ENCODE results near the gene ZDHHC11B. TPM values are rescaled to one million over a fixed set of nuclear protein-coding genes. Genes with fewer than 3 reads are reported as not detected.
"Not testable (repeated sequence)": the region's sequence is repeated elsewhere in the genome, so short reads cannot be mapped to it uniquely, and the experiment has no call there.

ZDHHC11B gene
- total RNA-seq (2022) (0.17 TPM in 1 of 2 replicates, not detected in the other), Bru-seq, nascent RNA (percentile 12 among the genes with signal in this experiment), BruChase-seq, experiment 1, labeled RNA remaining after a 6-hour chase (percentile 21 among the genes with signal in this experiment), BruChase-seq, experiment 2, labeled RNA remaining after a 2-hour chase (percentile 15 among the genes with signal in this experiment)
- long read RNA-seq = 0 reads

- H3K27me3 Mint-ChIP-seq (ENCODE audit: insufficient read depth, unreplicated experiment) = peaks cover 22% of the 10 kb centered on the region
- DNase-seq (ENCODE audit: unreplicated experiment) = peak; percentile 74
- H3K4me1 Mint-ChIP-seq (ENCODE audit: insufficient read depth, unreplicated experiment); H3K27ac Mint-ChIP-seq (ENCODE audit: low read depth, unreplicated experiment); BruUV-seq (replicated peaks); H3K9me3 Mint-ChIP-seq (ENCODE audit: unreplicated experiment); intact Hi-C loops (cut with micrococcal nuclease); CTCF ChIA-PET; H3K36me3 Mint-ChIP-seq (ENCODE audit: insufficient read depth, unreplicated experiment); POLR2A ChIA-PET: not testable (repeated sequence)
- H3K4me3 Mint-ChIP-seq (ENCODE audit: unreplicated experiment) = peak within 1 kb of the TSS; percentile 68
Measured at GRCh38 chr5:784428-785177, at the start of gene ZDHHC11B. ZDHHC11B (minus strand) TSS chr5:784729; CDS start chr5:766919, 17,810 bp downstream.

GRCh38 chr5:834013-834412, 49.5 kb upstream of the ZDHHC11B start:
- DNase-seq (ENCODE audit: unreplicated experiment); H3K9me3 Mint-ChIP-seq (ENCODE audit: unreplicated experiment); H3K36me3 Mint-ChIP-seq (ENCODE audit: insufficient read depth, unreplicated experiment); H3K27me3 Mint-ChIP-seq (ENCODE audit: insufficient read depth, unreplicated experiment); BruUV-seq (replicated peaks); POLR2A ChIA-PET; H3K4me3 Mint-ChIP-seq (ENCODE audit: unreplicated experiment); CTCF ChIA-PET; H3K4me1 Mint-ChIP-seq (ENCODE audit: insufficient read depth, unreplicated experiment); intact Hi-C loops (cut with micrococcal nuclease); H3K27ac Mint-ChIP-seq (ENCODE audit: low read depth, unreplicated experiment): not testable (repeated sequence)

GRCh38 chr5:828194-828593, 43.7 kb upstream of the ZDHHC11B start:
- BruUV-seq (replicated peaks); H3K27ac Mint-ChIP-seq (ENCODE audit: low read depth, unreplicated experiment); CTCF ChIA-PET; DNase-seq (ENCODE audit: unreplicated experiment); H3K4me1 Mint-ChIP-seq (ENCODE audit: insufficient read depth, unreplicated experiment); H3K9me3 Mint-ChIP-seq (ENCODE audit: unreplicated experiment); H3K36me3 Mint-ChIP-seq (ENCODE audit: insufficient read depth, unreplicated experiment); POLR2A ChIA-PET; H3K4me3 Mint-ChIP-seq (ENCODE audit: unreplicated experiment); intact Hi-C loops (cut with micrococcal nuclease): not testable (repeated sequence)
- H3K27me3 Mint-ChIP-seq (ENCODE audit: insufficient read depth, unreplicated experiment) = peaks cover 12% of the 10 kb centered on the region

- H3K36me3 Mint-ChIP-seq (ENCODE audit: insufficient read depth, unreplicated experiment); BruUV-seq (replicated peaks); POLR2A ChIA-PET; H3K4me1 Mint-ChIP-seq (ENCODE audit: insufficient read depth, unreplicated experiment); DNase-seq (ENCODE audit: unreplicated experiment); H3K9me3 Mint-ChIP-seq (ENCODE audit: unreplicated experiment); H3K27ac Mint-ChIP-seq (ENCODE audit: low read depth, unreplicated experiment); intact Hi-C loops (cut with micrococcal nuclease); H3K4me3 Mint-ChIP-seq (ENCODE audit: unreplicated experiment): not testable (repeated sequence)
- H3K27me3 Mint-ChIP-seq (ENCODE audit: insufficient read depth, unreplicated experiment) = peaks cover 12% of the 10 kb centered on the region
- CTCF ChIA-PET = interaction anchor here (0.6 kb wide), 1 partner anchor 805 kb away, joined by 4 read pairs; no protein-coding TSS in a partner anchor
Measured at GRCh38 chr5:825544-825943, 41.0 kb upstream of the ZDHHC11B start.

- intact Hi-C loops (cut with micrococcal nuclease) = no loop called here
- TF ChIP-seq CTCF (IDR thresholded peaks at IDR 0.05; ENCODE audit: unreplicated experiment) = no peak
- Mint-ChIP-seq H3K9me3 (ENCODE audit: unreplicated experiment) (no peaks in the 10 kb centered on the region), H3K27me3 (ENCODE audit: insufficient read depth, unreplicated experiment) (peaks cover 21% of the 10 kb centered on the region), H3K4me1 (ENCODE audit: insufficient read depth, unreplicated experiment) (no peaks in the 10 kb centered on the region), H3K27ac (ENCODE audit: low read depth, unreplicated experiment) (no peak overlapping the region), H3K4me3 (ENCODE audit: unreplicated experiment) (no peak overlapping the region), H3K36me3 (ENCODE audit: insufficient read depth, unreplicated experiment) (no peaks in the 10 kb centered on the region)
- no TSS peak for BruUV-seq (replicated peaks)
- POLR2A ChIA-PET = no interaction called here
- DNase-seq (ENCODE audit: unreplicated experiment) = no peak
- CTCF ChIA-PET = no interaction called here
Measured at GRCh38 chr5:821504-821903, 37.0 kb upstream of the ZDHHC11B start.

GRCh38 chr5:820245-820644, 35.7 kb upstream of the ZDHHC11B start:
- no TSS peak for BruUV-seq (replicated peaks)
- intact Hi-C loops (cut with micrococcal nuclease) = no loop called here
- Mint-ChIP-seq H3K27ac (ENCODE audit: low read depth, unreplicated experiment) (no peak overlapping the region), H3K27me3 (ENCODE audit: insufficient read depth, unreplicated experiment) (peaks cover 21% of the 10 kb centered on the region), H3K9me3 (ENCODE audit: unreplicated experiment) (no peaks in the 10 kb centered on the region), H3K4me3 (ENCODE audit: unreplicated experiment) (no peak overlapping the region), H3K36me3 (ENCODE audit: insufficient read depth, unreplicated experiment) (no peaks in the 10 kb centered on the region), H3K4me1 (ENCODE audit: insufficient read depth, unreplicated experiment) (no peaks in the 10 kb centered on the region)
- no peak for TF ChIP-seq CTCF (IDR thresholded peaks at IDR 0.05; ENCODE audit: unreplicated experiment)
- ChIA-PET POLR2A (no interaction called here), CTCF (no interaction called here)
- DNase-seq (ENCODE audit: unreplicated experiment) = no peak
